ENCODE results near the gene METTL9.
A peak's percentile ranks its signal among the peaks of the same experiment; 100 is the strongest.

The METTL9 gene

DNA sequence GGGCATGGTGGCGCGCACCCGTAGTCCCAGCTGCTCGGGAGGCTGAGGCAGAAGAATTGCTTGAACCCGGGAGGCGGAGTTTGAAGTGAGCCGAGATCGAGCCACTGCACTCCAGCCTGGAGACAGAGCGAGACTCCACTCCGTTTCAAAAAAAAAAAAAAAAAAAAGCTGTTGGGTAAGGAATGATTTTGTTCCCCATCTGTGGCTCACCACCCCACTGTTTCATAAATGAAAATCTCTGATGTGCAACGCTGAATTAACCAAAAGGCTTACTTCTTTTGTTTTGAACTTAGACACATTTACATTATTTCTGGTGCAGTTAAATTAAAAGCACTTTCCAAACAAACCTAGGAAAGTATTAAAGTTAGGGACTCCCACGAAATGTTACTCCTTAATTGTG, 1.2 kb upstream of the METTL9 start:
- Histone ChIP-seq H3K27ac (ENCODE audit: low read length) (peak overlapping the region; percentile 65), H4K20me1 (ENCODE audit: insufficient read depth, low read length) (peaks cover 22% of the 10 kb centered on the region), H3K9ac (ENCODE audit: low read length) (peak overlapping the region; percentile 94), H3K79me2 (ENCODE audit: low read length) (peaks cover 34% of the 10 kb centered on the region), H3K36me3 (replicated peaks; ENCODE audit: low read depth, low read length) (no peaks in the 10 kb centered on the region), H3K27me3 (ENCODE audit: low read depth, low read length) (peaks cover 3% of the 10 kb centered on the region; the same call in 1 of the 2 replicates), H2AFZ (ENCODE audit: low read depth, low read length) (no peak overlapping the region), H3K4me1 (ENCODE audit: low read length) (peaks cover 32% of the 10 kb centered on the region), H3K9me3 (ENCODE audit: insufficient read depth, low read length) (no peaks in the 10 kb centered on the region), H3K4me2 (ENCODE audit: low read length) (peak overlapping the region; percentile 98), H3K4me3 (ENCODE audit: low read length) (peak overlapping the region; percentile 87)
- TF ChIP-seq EZH2phosphoT487 (IDR thresholded peaks at IDR 0.05; ENCODE audit: low read depth) = no peak
- TF ChIP-seq, protein P1, sequence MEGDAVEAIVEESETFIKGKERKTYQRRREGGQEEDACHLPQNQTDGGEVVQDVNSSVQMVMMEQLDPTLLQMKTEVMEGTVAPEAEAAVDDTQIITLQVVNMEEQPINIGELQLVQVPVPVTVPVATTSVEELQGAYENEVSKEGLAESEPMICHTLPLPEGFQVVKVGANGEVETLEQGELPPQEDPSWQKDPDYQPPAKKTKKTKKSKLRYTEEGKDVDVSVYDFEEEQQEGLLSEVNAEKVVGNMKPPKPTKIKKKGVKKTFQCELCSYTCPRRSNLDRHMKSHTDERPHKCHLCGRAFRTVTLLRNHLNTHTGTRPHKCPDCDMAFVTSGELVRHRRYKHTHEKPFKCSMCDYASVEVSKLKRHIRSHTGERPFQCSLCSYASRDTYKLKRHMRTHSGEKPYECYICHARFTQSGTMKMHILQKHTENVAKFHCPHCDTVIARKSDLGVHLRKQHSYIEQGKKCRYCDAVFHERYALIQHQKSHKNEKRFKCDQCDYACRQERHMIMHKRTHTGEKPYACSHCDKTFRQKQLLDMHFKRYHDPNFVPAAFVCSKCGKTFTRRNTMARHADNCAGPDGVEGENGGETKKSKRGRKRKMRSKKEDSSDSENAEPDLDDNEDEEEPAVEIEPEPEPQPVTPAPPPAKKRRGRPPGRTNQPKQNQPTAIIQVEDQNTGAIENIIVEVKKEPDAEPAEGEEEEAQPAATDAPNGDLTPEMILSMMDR (IDR thresholded peaks at IDR 0.05; ENCODE audit: low read depth, low read length) = no peak

DNA sequence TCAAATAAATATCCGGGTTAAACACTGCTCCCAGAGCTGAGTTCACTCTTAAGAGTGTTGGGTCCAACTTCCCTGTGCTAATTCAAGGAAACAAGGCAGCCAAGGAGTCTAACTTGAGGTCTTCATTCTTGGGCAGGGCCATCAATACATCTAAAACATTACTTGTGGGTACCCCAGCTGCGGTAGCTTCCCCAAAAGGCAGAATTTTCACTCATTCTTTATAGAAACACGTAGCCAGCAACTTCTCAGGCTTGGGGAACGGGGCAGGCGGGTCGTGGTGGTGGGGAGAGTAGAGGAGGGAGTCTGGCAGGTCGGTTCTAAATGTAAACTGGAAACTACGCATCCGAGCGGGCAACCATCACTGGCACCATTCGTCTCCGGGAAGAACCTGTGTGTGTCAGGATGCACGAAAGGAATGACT, 666 bp upstream of the METTL9 start:
- peak overlapping the region; percentile 87 for H3K4me3 ChIP-seq (ENCODE audit: low read length)
- H3K79me2 ChIP-seq (ENCODE audit: low read length) = peaks cover 39% of the 10 kb centered on the region
- peak overlapping the region; percentile 65 for H3K27ac ChIP-seq (ENCODE audit: low read length)
- peak overlapping the region; percentile 98 for H3K4me2 ChIP-seq (ENCODE audit: low read length)
- H3K9me3 ChIP-seq (ENCODE audit: insufficient read depth, low read length) = no peaks in the 10 kb centered on the region
- H3K27me3 ChIP-seq (ENCODE audit: low read depth, low read length) = no peaks in the 10 kb centered on the region
- TF ChIP-seq, protein P1 (IDR thresholded peaks at IDR 0.05; ENCODE audit: low read depth, low read length) = no peak
- TF ChIP-seq EZH2phosphoT487 (IDR thresholded peaks at IDR 0.05; ENCODE audit: low read depth) = no peak
- no peaks in the 10 kb centered on the region for H3K36me3 ChIP-seq (replicated peaks; ENCODE audit: low read depth, low read length)
- peak overlapping the region; percentile 73 for H2AFZ ChIP-seq (ENCODE audit: low read depth, low read length)
- peaks cover 27% of the 10 kb centered on the region for H4K20me1 ChIP-seq (ENCODE audit: insufficient read depth, low read length)
- peak overlapping the region; percentile 94 for H3K9ac ChIP-seq (ENCODE audit: low read length)
- H3K4me1 ChIP-seq (ENCODE audit: low read length) = peaks cover 32% of the 10 kb centered on the region

DNA sequence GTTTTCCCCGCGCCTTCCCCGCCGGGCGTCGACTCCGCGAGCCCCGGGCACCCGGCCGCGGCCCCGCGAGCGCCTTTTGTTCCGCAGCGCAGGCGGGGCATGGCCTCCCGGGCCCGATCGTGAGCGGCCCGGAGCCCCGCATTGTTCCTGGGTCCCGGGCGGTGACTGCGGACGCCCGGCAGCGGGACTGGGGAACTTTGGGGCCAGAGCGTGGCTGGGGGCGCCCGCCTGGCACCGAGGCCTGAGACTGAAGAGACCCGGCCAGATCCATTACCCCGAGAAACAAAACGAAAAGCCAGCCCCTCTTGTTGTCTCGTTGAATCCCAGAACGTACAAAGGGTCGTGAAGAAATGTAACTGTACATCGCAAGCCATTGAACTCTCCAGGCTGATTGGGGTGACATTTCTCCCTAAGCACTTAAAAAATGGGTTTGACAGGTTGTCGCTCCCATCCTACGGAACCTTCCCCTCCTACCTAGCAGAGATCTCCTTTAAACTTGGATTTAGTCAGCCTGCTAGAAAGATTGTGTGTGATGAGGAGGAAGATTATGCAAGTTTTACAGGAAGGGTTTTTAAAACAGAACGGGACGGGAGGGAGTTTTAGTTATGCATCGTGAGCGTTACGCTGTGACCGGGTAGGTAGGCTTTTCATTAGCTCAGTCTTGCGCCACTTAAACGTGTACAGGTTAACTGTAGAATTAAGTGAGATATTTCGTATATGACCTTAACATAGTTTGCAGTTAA, 825 bp downstream of the METTL9 start:
- H3K9ac ChIP-seq (ENCODE audit: low read length) = peak overlapping the region; percentile 84
- H2AFZ ChIP-seq (ENCODE audit: low read depth, low read length) = 0 out of 2 replicates have a peak overlapping the region, but pooled peaks have one; percentile 26
- H3K4me1 ChIP-seq (ENCODE audit: low read length) = peaks cover 32% of the 10 kb centered on the region
- H4K20me1 ChIP-seq (ENCODE audit: insufficient read depth, low read length) = peaks cover 40% of the 10 kb centered on the region
- peaks cover 53% of the 10 kb centered on the region for H3K79me2 ChIP-seq (ENCODE audit: low read length)
- H3K9me3 ChIP-seq (ENCODE audit: insufficient read depth, low read length) = no peaks in the 10 kb centered on the region
- no peak for TF ChIP-seq EZH2phosphoT487 (IDR thresholded peaks at IDR 0.05; ENCODE audit: low read depth)
- TF ChIP-seq, protein P1 (IDR thresholded peaks at IDR 0.05; ENCODE audit: low read depth, low read length) = peak; percentile 16; the same call in 1 of the 2 replicates
- peak overlapping the region; percentile 87 for H3K4me3 ChIP-seq (ENCODE audit: low read length)
- H3K27me3 ChIP-seq (ENCODE audit: low read depth, low read length) = no peaks in the 10 kb centered on the region
- peak overlapping the region; percentile 74 for H3K27ac ChIP-seq (ENCODE audit: low read length)
- H3K4me2 ChIP-seq (ENCODE audit: low read length) = peak overlapping the region; percentile 91
- no peaks in the 10 kb centered on the region for H3K36me3 ChIP-seq (replicated peaks; ENCODE audit: low read depth, low read length)

DNA sequence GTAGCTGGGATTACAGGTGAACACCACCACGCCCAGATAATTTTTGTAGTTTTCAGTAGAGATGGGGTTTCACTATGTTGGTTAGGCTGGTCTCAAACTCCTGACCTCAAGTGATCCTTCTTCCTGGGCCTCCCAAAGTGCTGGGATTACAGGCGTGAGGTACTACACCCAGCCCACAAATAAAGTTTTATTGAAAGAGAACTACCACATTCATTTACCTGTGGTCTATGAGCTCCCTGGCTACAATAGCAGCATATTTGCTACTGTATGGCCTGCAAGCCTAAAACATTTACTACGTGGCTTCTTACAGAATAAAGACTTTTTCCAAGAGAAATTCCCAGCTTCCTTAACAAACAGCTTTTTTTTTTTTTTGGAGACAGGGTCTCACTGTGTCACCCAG, 3.4 kb downstream of the METTL9 start:
- Histone ChIP-seq H4K20me1 (ENCODE audit: insufficient read depth, low read length) (peaks cover 55% of the 10 kb centered on the region), H3K79me2 (ENCODE audit: low read length) (peaks cover 77% of the 10 kb centered on the region), H3K9ac (ENCODE audit: low read length) (no peak overlapping the region), H2AFZ (ENCODE audit: low read depth, low read length) (no peak overlapping the region), H3K36me3 (replicated peaks; ENCODE audit: low read depth, low read length) (no peaks in the 10 kb centered on the region), H3K9me3 (ENCODE audit: insufficient read depth, low read length) (no peaks in the 10 kb centered on the region), H3K4me3 (ENCODE audit: low read length) (no peak overlapping the region), H3K27ac (ENCODE audit: low read length) (no peak overlapping the region), H3K4me2 (ENCODE audit: low read length) (no peak overlapping the region), H3K4me1 (ENCODE audit: low read length) (peaks cover 18% of the 10 kb centered on the region), H3K27me3 (ENCODE audit: low read depth, low read length) (no peaks in the 10 kb centered on the region)
- TF ChIP-seq, protein P1 (IDR thresholded peaks at IDR 0.05; ENCODE audit: low read depth, low read length) = no peak
- TF ChIP-seq EZH2phosphoT487 (IDR thresholded peaks at IDR 0.05; ENCODE audit: low read depth) = no peak
